Measurements from ENCODE around the gene PHLDA1. TPM values are rescaled to one million over a fixed set of nuclear protein-coding genes. Genes with fewer than 3 reads are reported as not detected.

PHLDA1 gene
- total and polyA plus RNA-seq, 10 of the 15 experiments (the other 5 are each of a cell fraction or from before 2014, with no cell fraction given), result 0.66 to 14.2 (median 1.3) TPM

DNA sequence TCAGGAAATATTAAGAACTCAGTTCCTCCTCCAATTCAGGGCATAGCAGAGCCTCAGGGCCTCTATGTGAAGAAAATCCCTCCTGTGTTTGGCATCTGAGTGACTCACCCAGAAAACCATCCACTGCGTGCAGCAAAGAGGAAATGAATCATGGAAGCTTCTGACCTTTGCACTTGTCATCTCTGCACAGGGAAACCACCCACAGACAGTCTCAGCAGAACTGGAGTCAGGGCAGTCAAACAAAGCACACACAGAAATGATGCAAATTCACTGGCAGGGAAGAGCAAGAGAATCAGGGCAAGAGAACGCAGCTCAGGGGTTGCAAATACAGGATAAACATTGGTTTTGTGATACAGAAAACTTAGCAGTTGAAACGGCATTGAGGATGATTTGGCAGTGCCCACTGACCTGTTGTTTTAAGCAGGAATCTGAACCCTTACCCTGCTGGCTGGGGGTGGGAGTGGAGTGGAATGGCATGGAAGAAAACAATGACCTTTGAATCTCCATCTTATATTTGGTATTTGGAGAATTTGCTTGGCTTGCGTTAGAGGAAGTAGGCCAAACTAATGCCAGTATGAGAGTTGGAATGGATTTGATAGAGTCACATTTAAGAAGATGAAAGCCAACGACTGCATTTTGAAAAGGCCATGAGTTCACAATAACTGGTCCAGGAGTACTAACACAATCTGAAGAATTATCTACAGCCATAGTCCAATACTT, 53.5 kb downstream of the PHLDA1 start (continued):
- TF ChIP-seq CHD2 (IDR thresholded peaks at IDR 0.05; ENCODE audit: borderline replicate concordance, low read depth, low read length) (peak; percentile 80), ZNF24 (IDR thresholded peaks at IDR 0.05) (peak; percentile 60; the same call in 1 of the 2 replicates), SREBF1 (IDR thresholded peaks at IDR 0.05; ENCODE audit: low read length) (no peak), STAT1 (conservative IDR thresholded peaks at IDR 0.05) (no peak), SRF (IDR thresholded peaks at IDR 0.05; ENCODE audit: low read depth in 2 of 2, low read length in 2 of 2) (peak in 1 of 2 experiments; percentile 80; a peak in 2 of 4 replicates), ZZZ3 (IDR thresholded peaks at IDR 0.05; ENCODE audit: control insufficient read depth, insufficient read length, low read depth) (no peak), CEBPB (IDR thresholded peaks at IDR 0.05; ENCODE audit: borderline replicate concordance in 1 of 2, low read depth in 2 of 2, low read length in 2 of 2) (no peak), CHD4 (IDR thresholded peaks at IDR 0.05) (no peak), IKZF2 (IDR thresholded peaks at IDR 0.05) (peak; percentile 98), ZNF274 (IDR thresholded peaks at IDR 0.05; ENCODE audit: insufficient read depth, insufficient read length) (no peak), TCF12 (IDR thresholded peaks at IDR 0.05; ENCODE audit: low read depth, low read length) (peak; percentile 81), PAX8 (IDR thresholded peaks at IDR 0.05) (no peak), RELA (IDR thresholded peaks at IDR 0.05; ENCODE audit: borderline replicate concordance, partially characterized antibody) (peak; percentile 64), SMARCA5 (IDR thresholded peaks at IDR 0.05) (no peak), ETV6 (conservative IDR thresholded peaks at IDR 0.05 in 1 of 2, IDR thresholded peaks at IDR 0.05 in 1 of 2; ENCODE audit: borderline replicate concordance in 1 of 2, low read depth in 1 of 2) (peak in 1 of 2 experiments; percentile 99; a peak in 2 of 4 replicates), GATAD2B (conservative IDR thresholded peaks at IDR 0.05; ENCODE audit: low read depth) (0 out of 2 replicates have a peak, but pooled peaks have one; percentile 70)
- TF ChIP-seq, protein P1, sequence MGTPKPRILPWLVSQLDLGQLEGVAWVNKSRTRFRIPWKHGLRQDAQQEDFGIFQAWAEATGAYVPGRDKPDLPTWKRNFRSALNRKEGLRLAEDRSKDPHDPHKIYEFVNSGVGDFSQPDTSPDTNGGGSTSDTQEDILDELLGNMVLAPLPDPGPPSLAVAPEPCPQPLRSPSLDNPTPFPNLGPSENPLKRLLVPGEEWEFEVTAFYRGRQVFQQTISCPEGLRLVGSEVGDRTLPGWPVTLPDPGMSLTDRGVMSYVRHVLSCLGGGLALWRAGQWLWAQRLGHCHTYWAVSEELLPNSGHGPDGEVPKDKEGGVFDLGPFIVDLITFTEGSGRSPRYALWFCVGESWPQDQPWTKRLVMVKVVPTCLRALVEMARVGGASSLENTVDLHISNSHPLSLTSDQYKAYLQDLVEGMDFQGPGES (IDR thresholded peaks at IDR 0.05), result no peak
- TF ChIP-seq, protein P2, sequence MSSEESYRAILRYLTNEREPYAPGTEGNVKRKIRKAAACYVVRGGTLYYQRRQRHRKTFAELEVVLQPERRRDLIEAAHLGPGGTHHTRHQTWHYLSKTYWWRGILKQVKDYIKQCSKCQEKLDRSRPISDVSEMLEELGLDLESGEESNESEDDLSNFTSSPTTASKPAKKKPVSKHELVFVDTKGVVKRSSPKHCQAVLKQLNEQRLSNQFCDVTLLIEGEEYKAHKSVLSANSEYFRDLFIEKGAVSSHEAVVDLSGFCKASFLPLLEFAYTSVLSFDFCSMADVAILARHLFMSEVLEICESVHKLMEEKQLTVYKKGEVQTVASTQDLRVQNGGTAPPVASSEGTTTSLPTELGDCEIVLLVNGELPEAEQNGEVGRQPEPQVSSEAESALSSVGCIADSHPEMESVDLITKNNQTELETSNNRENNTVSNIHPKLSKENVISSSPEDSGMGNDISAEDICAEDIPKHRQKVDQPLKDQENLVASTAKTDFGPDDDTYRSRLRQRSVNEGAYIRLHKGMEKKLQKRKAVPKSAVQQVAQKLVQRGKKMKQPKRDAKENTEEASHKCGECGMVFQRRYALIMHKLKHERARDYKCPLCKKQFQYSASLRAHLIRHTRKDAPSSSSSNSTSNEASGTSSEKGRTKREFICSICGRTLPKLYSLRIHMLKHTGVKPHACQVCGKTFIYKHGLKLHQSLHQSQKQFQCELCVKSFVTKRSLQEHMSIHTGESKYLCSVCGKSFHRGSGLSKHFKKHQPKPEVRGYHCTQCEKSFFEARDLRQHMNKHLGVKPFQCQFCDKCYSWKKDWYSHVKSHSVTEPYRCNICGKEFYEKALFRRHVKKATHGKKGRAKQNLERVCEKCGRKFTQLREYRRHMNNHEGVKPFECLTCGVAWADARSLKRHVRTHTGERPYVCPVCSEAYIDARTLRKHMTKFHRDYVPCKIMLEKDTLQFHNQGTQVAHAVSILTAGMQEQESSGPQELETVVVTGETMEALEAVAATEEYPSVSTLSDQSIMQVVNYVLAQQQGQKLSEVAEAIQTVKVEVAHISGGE (CRISPR knock-in tag; IDR thresholded peaks at IDR 0.05), result no peak
- TF ChIP-seq, protein P3, sequence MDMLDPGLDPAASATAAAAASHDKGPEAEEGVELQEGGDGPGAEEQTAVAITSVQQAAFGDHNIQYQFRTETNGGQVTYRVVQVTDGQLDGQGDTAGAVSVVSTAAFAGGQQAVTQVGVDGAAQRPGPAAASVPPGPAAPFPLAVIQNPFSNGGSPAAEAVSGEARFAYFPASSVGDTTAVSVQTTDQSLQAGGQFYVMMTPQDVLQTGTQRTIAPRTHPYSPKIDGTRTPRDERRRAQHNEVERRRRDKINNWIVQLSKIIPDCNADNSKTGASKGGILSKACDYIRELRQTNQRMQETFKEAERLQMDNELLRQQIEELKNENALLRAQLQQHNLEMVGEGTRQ (IDR thresholded peaks at IDR 0.05; ENCODE audit: borderline replicate concordance, low read depth, low read length), result no peak
- TF ChIP-seq, protein P4, sequence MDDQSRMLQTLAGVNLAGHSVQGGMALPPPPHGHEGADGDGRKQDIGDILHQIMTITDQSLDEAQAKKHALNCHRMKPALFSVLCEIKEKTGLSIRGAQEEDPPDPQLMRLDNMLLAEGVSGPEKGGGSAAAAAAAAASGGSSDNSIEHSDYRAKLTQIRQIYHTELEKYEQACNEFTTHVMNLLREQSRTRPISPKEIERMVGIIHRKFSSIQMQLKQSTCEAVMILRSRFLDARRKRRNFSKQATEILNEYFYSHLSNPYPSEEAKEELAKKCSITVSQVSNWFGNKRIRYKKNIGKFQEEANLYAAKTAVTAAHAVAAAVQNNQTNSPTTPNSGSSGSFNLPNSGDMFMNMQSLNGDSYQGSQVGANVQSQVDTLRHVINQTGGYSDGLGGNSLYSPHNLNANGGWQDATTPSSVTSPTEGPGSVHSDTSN (IDR thresholded peaks at IDR 0.05; ENCODE audit: insufficient replicate concordance, low read depth, low read length), result peak; percentile 73
